ENCODE results near the gene TMEM51. TPM values are rescaled to one million over a fixed set of nuclear protein-coding genes. Genes with fewer than 3 reads are reported as not detected.

Gene TMEM51
- total and polyA plus RNA-seq, 2 of the 4 experiments (the other 2 are of a cell fraction): 2.7 to 10.2 TPM

GRCh38 chr1:15210651-15211375 lies 57.3 kb downstream of the TMEM51 start (continued):
- TF ChIP-seq FOS (IDR thresholded peaks at IDR 0.05; ENCODE audit: low read depth, low read length): no peak

- H4K5ac ChIP-seq (ENCODE audit: low read depth, low read length): no peak overlapping the region
- H3K4me1 ChIP-seq (ENCODE audit: control insufficient read depth, insufficient read depth, low read length): peaks cover 34% of the 10 kb centered on the region
- no peak overlapping the region for H3K9ac ChIP-seq (ENCODE audit: low read depth, low read length)
- no peak overlapping the region for H2BK20ac ChIP-seq (ENCODE audit: low read depth, low read length)
- no peak overlapping the region for H4K91ac ChIP-seq (ENCODE audit: insufficient read depth, low read depth, low read length)
- no CpG with 5 or more reads among the region's 3 CpGs for WGBS, 2 experiments (ENCODE audit: extremely low coverage in 2 of 2, insufficient read length in 1 of 2)
- in situ Hi-C loops (cut with MboI; ENCODE audit: low sequenced_read_pairs) (no loop called here), dilution Hi-C loops (cut with HindIII; ENCODE audit: low sequenced_read_pairs, unreplicated experiment) (no loop called here), intact Hi-C loops (cut with micrococcal nuclease) (loop anchor here (5.0 kb wide), 2 partner anchors 36 to 61 kb away; partner anchors contain the start of gene FHAD1)
- no peak overlapping the region for H2BK15ac ChIP-seq (ENCODE audit: low read depth, low read length)
- DNase-seq: no peak
- peaks cover 24% of the 10 kb centered on the region for H3K9me1 ChIP-seq (ENCODE audit: insufficient read depth, low read length)
- no peak overlapping the region for H2BK5ac ChIP-seq (ENCODE audit: low read depth, low read length, poor library complexity, severe bottlenecking)
- no peaks in the 10 kb centered on the region for H3K27me3 ChIP-seq (ENCODE audit: control insufficient read depth, insufficient read depth, low read length)
- no peak overlapping the region for H3K4me2 ChIP-seq (ENCODE audit: low read depth, low read length)
- H3K36me3 ChIP-seq (ENCODE audit: control insufficient read depth, insufficient read depth, low read length): peaks cover 7% of the 10 kb centered on the region; the same call in 1 of the 2 replicates
- H2AK9ac ChIP-seq (replicated peaks; ENCODE audit: low read depth, low read length, poor library complexity): no peak overlapping the region
- H3K4me3 ChIP-seq (ENCODE audit: insufficient read depth, low read depth, low read length): no peak overlapping the region
- no peak overlapping the region for H3K18ac ChIP-seq (ENCODE audit: low read depth, low read length)
- no peak overlapping the region for H2AFZ ChIP-seq (replicated peaks; ENCODE audit: low read length, poor library complexity)
- BruUV-seq (replicated peaks): no TSS peak
- ChIA-PET POLR2A (ENCODE audit: unreplicated experiment) (no interaction called here), CTCF (interaction anchor here (0.7 to 0.9 kb wide), 2 partner anchors 9 to 112 kb away, joined by 3 read pairs; no protein-coding TSS in a partner anchor)
- TF ChIP-seq MAZ (IDR thresholded peaks at IDR 0.05; ENCODE audit: borderline replicate concordance, low read depth, low read length): no peak
- no peak for TF ChIP-seq CTCF (conservative IDR thresholded peaks at IDR 0.05; ENCODE audit: low read depth, low read length)
- TF ChIP-seq NFE2L2 (IDR thresholded peaks at IDR 0.05; ENCODE audit: low read depth, low read length): no peak
- TF ChIP-seq ELK1 (IDR thresholded peaks at IDR 0.05; ENCODE audit: borderline replicate concordance, low read depth, low read length): no peak
- no peak for TF ChIP-seq FOS (IDR thresholded peaks at IDR 0.05; ENCODE audit: low read depth, low read length)
- no peak for TF ChIP-seq CEBPB (IDR thresholded peaks at IDR 0.05; ENCODE audit: low read depth, low read length)
- no peak overlapping the region for H3K56ac ChIP-seq (ENCODE audit: extremely low read depth, insufficient read depth, low read length)
- H2BK120ac ChIP-seq (ENCODE audit: low read depth, low read length): no peak overlapping the region
- H3K79me1 ChIP-seq (ENCODE audit: low read depth in 1 of 2, low read length in 2 of 2): peaks cover 24 to 62% of the 10 kb centered on the region in 2 experiments
- no peak for ATAC-seq (ENCODE audit: low read depth)
- peaks cover 27% of the 10 kb centered on the region; the same call in 1 of the 2 replicates for H4K20me1 ChIP-seq (ENCODE audit: insufficient read depth, low read length)
- no peaks in the 10 kb centered on the region for H3K9me3 ChIP-seq (ENCODE audit: control insufficient read depth, insufficient read depth, low read length)
- no peak overlapping the region for H2AK5ac ChIP-seq (ENCODE audit: low read depth, low read length)
- H4K8ac ChIP-seq (ENCODE audit: low read depth in 2 of 2, low read length in 2 of 2): no peak overlapping the region
- H3K4ac ChIP-seq (ENCODE audit: low read depth, low read length): no peak overlapping the region
- no peak overlapping the region for H3K27ac ChIP-seq (ENCODE audit: insufficient read depth, low read length)
- no peak overlapping the region for H3K23ac ChIP-seq (ENCODE audit: low read depth, low read length)
- no peak overlapping the region for H3K14ac ChIP-seq (replicated peaks; ENCODE audit: low read depth, low read length)
Observed at GRCh38 chr1:15211424-15211823, 57.9 kb downstream of the TMEM51 start.

Measured in IMR-90 (cell line).